Calu3 (cell line): ENCODE results near the gene DEPDC5. TPM values are rescaled to one million over a fixed set of nuclear protein-coding genes. Genes with fewer than 3 reads are reported as not detected.

Experiments
- BruUV-seq: library from RNA; stranded (reverse); fragments of 400-500 nt; replicated peaks from 2 replicates; lab custom pipeline; 2021; lab: Mats Ljungman, UMichigan
- CTCF ChIA-PET: fragments of 300-600 bp; sonication (Branson Sonifier 250); formaldehyde crosslinking; loops from one replicate; lab custom pipeline; 2022; ENCODE audit warnings: antibody characterized with exemption; lab: Charles Lee
- DNase-seq: peaks from one replicate; pipeline ENCODE4 v3.0.0; 2022
- H3K27ac Mint-ChIP-seq: one replicate; pipeline ENCODE4 v1.8.0; 2022; ENCODE audit warnings: mixed read lengths; ENCODE audit not compliant: unreplicated experiment
- H3K27me3 Mint-ChIP-seq: one replicate; pipeline ENCODE4 v1.8.0; 2022; ENCODE audit warnings: mixed read lengths; ENCODE audit not compliant: unreplicated experiment
- H3K36me3 Mint-ChIP-seq: one replicate; pipeline ENCODE4 v1.8.0; 2022; ENCODE audit warnings: mild to moderate bottlenecking, moderate library complexity, mixed read lengths; ENCODE audit not compliant: insufficient read depth, unreplicated experiment
- H3K4me1 Mint-ChIP-seq: one replicate; pipeline ENCODE4 v1.8.0; 2022; ENCODE audit warnings: mild to moderate bottlenecking, low read depth, mixed read lengths; ENCODE audit not compliant: unreplicated experiment
- H3K4me3 Mint-ChIP-seq: one replicate; pipeline ENCODE4 v1.8.0; 2022; ENCODE audit warnings: mild to moderate bottlenecking, low read depth, moderate library complexity, mixed read lengths; ENCODE audit not compliant: unreplicated experiment
- H3K9me3 Mint-ChIP-seq: one replicate; pipeline ENCODE4 v1.8.0; 2022; ENCODE audit warnings: low read depth, mixed read lengths; ENCODE audit not compliant: unreplicated experiment
- CTCF ChIP-seq: fragments of 200-600 bp; IDR thresholded peaks from one replicate; pipeline ENCODE4 v1.8.0; 2022; ENCODE audit warnings: antibody characterized with exemption; ENCODE audit not compliant: unreplicated experiment
- intact Hi-C: fragments of 100-400 bp; cut with micrococcal nuclease; formaldehyde crosslinking; loops from one replicate; pipeline ENCODE4 v1.10.0; 2022; ENCODE audit not compliant: unreplicated experiment
- total RNA-seq: library from RNA; stranded (reverse); gene quantifications from 2 replicates; pipeline ENCODE4 v1.2.3, GENCODE V29; 2022

DEPDC5 gene
- total RNA-seq, 1 experiment from 2014 or later: 33.1 TPM

GRCh38 chr22:31926969-31927368 lies 173.2 kb downstream of the DEPDC5 start:
- Mint-ChIP-seq H3K9me3 (no peaks in the 10 kb centered on the region), H3K36me3 (no peaks in the 10 kb centered on the region), H3K4me1 (no peaks in the 10 kb centered on the region), H3K27ac (no peak overlapping the region), H3K27me3 (peaks cover 57% of the 10 kb centered on the region), H3K4me3 (no peak overlapping the region)
- DNase-seq: no peak
- no TSS peak for BruUV-seq
- CTCF ChIA-PET: interaction anchor here (0.5 kb wide), 1 partner anchor 21 kb away, joined by 3 read pairs; no protein-coding TSS in a partner anchor
- no peak for TF ChIP-seq CTCF
- intact Hi-C loops: no loop called here

- TF ChIP-seq CTCF: no peak
- DNase-seq: no peak
- no TSS peak for BruUV-seq
- peaks cover 61% of the 10 kb centered on the region for H3K27me3 Mint-ChIP-seq
- H3K9me3 Mint-ChIP-seq: no peaks in the 10 kb centered on the region
- no peaks in the 10 kb centered on the region for H3K4me1 Mint-ChIP-seq
- intact Hi-C loops: no loop called here
- H3K36me3 Mint-ChIP-seq: no peaks in the 10 kb centered on the region
- H3K4me3 Mint-ChIP-seq: no peak overlapping the region
- CTCF ChIA-PET: no interaction called here
- no peak overlapping the region for H3K27ac Mint-ChIP-seq
These were observed 173.7 kb downstream of the DEPDC5 start for GRCh38 chr22:31927562-31927961.

GRCh38 chr22:31929167-31929930 lies 175.5 kb downstream of the DEPDC5 start:
- H3K9me3 Mint-ChIP-seq: no peaks in the 10 kb centered on the region
- no peaks in the 10 kb centered on the region for H3K4me1 Mint-ChIP-seq
- TF ChIP-seq CTCF: no peak

GRCh38 chr22:31932863-31933262 lies 179.0 kb downstream of the DEPDC5 start:
- no TSS peak for BruUV-seq
- CTCF ChIA-PET: no interaction called here

More at GRCh38 chr22:31929167-31929930, 175.5 kb downstream of the DEPDC5 start:
- no peak overlapping the region for H3K4me3 Mint-ChIP-seq
- no peak overlapping the region for H3K27ac Mint-ChIP-seq
- H3K27me3 Mint-ChIP-seq: peaks cover 75% of the 10 kb centered on the region
- no TSS peak for BruUV-seq
- intact Hi-C loops: no loop called here
- CTCF ChIA-PET: interaction anchor here (0.6 kb wide), 1 partner anchor 43 kb away, joined by 3 read pairs; no protein-coding TSS in a partner anchor
- no peaks in the 10 kb centered on the region for H3K36me3 Mint-ChIP-seq
- DNase-seq: no peak

More at GRCh38 chr22:31932863-31933262, 179.0 kb downstream of the DEPDC5 start:
- TF ChIP-seq CTCF: no peak
- no peaks in the 10 kb centered on the region for H3K4me1 Mint-ChIP-seq
- peaks cover 81% of the 10 kb centered on the region for H3K27me3 Mint-ChIP-seq
- no peak overlapping the region for H3K4me3 Mint-ChIP-seq
- intact Hi-C loops: no loop called here
- H3K9me3 Mint-ChIP-seq: no peaks in the 10 kb centered on the region
- H3K27ac Mint-ChIP-seq: no peak overlapping the region
- no peak for DNase-seq
- H3K36me3 Mint-ChIP-seq: no peaks in the 10 kb centered on the region
